HepG2 (cell line): ENCODE results near the gene HES1. TPM values are rescaled to one million over a fixed set of nuclear protein-coding genes. Genes with fewer than 3 reads are reported as not detected.

ENCODE experiments used
- CEBPB ChIP-seq: IDR thresholded peaks from 2 replicates; pipeline ENCODE4 v1.6.1; 2011; ENCODE audit warnings: low read depth, low read length, improper control_type of control experiment, borderline replicate concordance
- DPF2 ChIP-seq: sonication (generic); formaldehyde crosslinking; IDR thresholded peaks from 2 replicates; pipeline ENCODE4 v1.4.0; 2020; ENCODE audit warnings: mild to moderate bottlenecking, low read depth, missing genetic modification reagents, borderline replicate concordance
- FOXP1 ChIP-seq, 2 experiments: fragments of 450-650 bp in 1 of 2; IDR thresholded peaks; 2 replicates each; pipeline ENCODE4 v1.6.1; 2017 to 2018; ENCODE audit warnings: antibody characterized with exemption in 1 of 2
- GATAD2A ChIP-seq: IDR thresholded peaks from 2 replicates; pipeline ENCODE4 v1.6.1; 2016
- HMG20A ChIP-seq: IDR thresholded peaks from 2 replicates; pipeline ENCODE4 v1.6.1; 2016; ENCODE audit warnings: borderline replicate concordance
- JUND ChIP-seq: sonication (generic); formaldehyde crosslinking; IDR thresholded peaks from 2 replicates; pipeline ENCODE4 v1.8.0; 2022; ENCODE audit warnings: mild to moderate bottlenecking, missing genetic modification reagents
- KDM1A ChIP-seq: IDR thresholded peaks from 2 replicates; pipeline ENCODE4 v1.6.1; 2016; ENCODE audit warnings: missing compliant biosample characterization
- KDM5B ChIP-seq: sonication (generic); formaldehyde crosslinking; IDR thresholded peaks from 2 replicates; pipeline ENCODE4 v1.4.0; 2020; ENCODE audit warnings: missing genetic modification reagents, mild to moderate bottlenecking, borderline replicate concordance
- MIXL1 ChIP-seq: IDR thresholded peaks from 2 replicates; pipeline ENCODE4 v1.6.1; 2016
- MYPOP ChIP-seq: sonication (generic); formaldehyde crosslinking; IDR thresholded peaks from 2 replicates; pipeline ENCODE4 v1.8.1; 2023; ENCODE audit warnings: mild to moderate bottlenecking, moderate library complexity, missing genetic modification reagents
- NFE2 ChIP-seq: sonication (generic); formaldehyde crosslinking; IDR thresholded peaks from 2 replicates; pipeline ENCODE4 v1.4.0; 2020; ENCODE audit warnings: missing genetic modification reagents
- POGZ ChIP-seq: sonication (generic); formaldehyde crosslinking; IDR thresholded peaks from 2 replicates; pipeline ENCODE4 v1.4.0; 2020; ENCODE audit warnings: mild to moderate bottlenecking, missing genetic modification reagents
- ZNF180 ChIP-seq: sonication (generic); formaldehyde crosslinking; IDR thresholded peaks from 2 replicates; pipeline ENCODE4 v1.4.0; 2020; ENCODE audit warnings: low read depth, missing genetic modification reagents, borderline replicate concordance
- ZNF709 ChIP-seq: sonication (generic); formaldehyde crosslinking; IDR thresholded peaks from 2 replicates; pipeline ENCODE4 v1.5.0; 2020; ENCODE audit warnings: mild to moderate bottlenecking, missing genetic modification reagents
- ZSCAN9 ChIP-seq: IDR thresholded peaks from 2 replicates; pipeline ENCODE4 v1.6.1; 2016; ENCODE audit warnings: borderline replicate concordance
- polyA plus RNA-seq, 8 experiments: library from polyadenylated mRNA; depleted of rRNA in 3 of 8; stranded (reverse) in 7 of 8; unstranded in 1 of 8; fragments of >200 nt; fragmentation: Illumina TruSeq in 4 of 8; extraction: Trizol in 4 of 8; gene quantifications; 2 replicates each; pipeline versions ENCODE4 v1.2.1 to v1.2.3, GENCODE V29; 2011 to 2016; ENCODE audit warnings: low read depth in 4 of 8, missing spikeins in 1 of 8, mixed read lengths in 1 of 8; ENCODE audit not compliant: insufficient read depth in 1 of 8
- total RNA-seq, 5 experiments: library from RNA; depleted of rRNA; stranded (reverse); fragments of >200 nt; fragmentation: Illumina TruSeq; extraction: Trizol; gene quantifications; 2 replicates each; pipeline ENCODE4 v1.2.3, GENCODE V29; 2016; ENCODE audit warnings: low read depth in 1 of 5
- TF ChIP-seq, protein P1 (sequence below), 2 experiments: fragments of 450-650 bp in 1 of 2; sonication (generic) in 1 of 2; formaldehyde crosslinking; IDR thresholded peaks; 2 replicates each; pipeline versions ENCODE4 v1.5.0 to v1.8.0; 2020 to 2022; ENCODE audit warnings: mild to moderate bottlenecking in 1 of 2, missing genetic modification reagents in 1 of 2
- TF ChIP-seq, protein P2 (sequence below): sonication (generic); formaldehyde crosslinking; IDR thresholded peaks from 2 replicates; pipeline ENCODE4 v1.5.1; 2020; ENCODE audit warnings: missing genetic modification reagents, mild to moderate bottlenecking, borderline replicate concordance
- TF ChIP-seq, protein P3 (sequence below): sonication (generic); formaldehyde crosslinking; conservative IDR thresholded peaks from 2 replicates; pipeline ENCODE4 v1.8.0; 2022; ENCODE audit warnings: mild to moderate bottlenecking, moderate library complexity, missing genetic modification reagents
- TF ChIP-seq, protein P4 (sequence below): sonication (generic); formaldehyde crosslinking; IDR thresholded peaks from 2 replicates; pipeline ENCODE4 v1.4.0; 2020; ENCODE audit warnings: mild to moderate bottlenecking, missing genetic modification reagents

HES1 gene
- total and polyA plus RNA-seq, 2 of the 13 experiments (the other 11 are each of a cell fraction or from before 2014, with no cell fraction given), result 15.4 to 19.8 TPM

DNA sequence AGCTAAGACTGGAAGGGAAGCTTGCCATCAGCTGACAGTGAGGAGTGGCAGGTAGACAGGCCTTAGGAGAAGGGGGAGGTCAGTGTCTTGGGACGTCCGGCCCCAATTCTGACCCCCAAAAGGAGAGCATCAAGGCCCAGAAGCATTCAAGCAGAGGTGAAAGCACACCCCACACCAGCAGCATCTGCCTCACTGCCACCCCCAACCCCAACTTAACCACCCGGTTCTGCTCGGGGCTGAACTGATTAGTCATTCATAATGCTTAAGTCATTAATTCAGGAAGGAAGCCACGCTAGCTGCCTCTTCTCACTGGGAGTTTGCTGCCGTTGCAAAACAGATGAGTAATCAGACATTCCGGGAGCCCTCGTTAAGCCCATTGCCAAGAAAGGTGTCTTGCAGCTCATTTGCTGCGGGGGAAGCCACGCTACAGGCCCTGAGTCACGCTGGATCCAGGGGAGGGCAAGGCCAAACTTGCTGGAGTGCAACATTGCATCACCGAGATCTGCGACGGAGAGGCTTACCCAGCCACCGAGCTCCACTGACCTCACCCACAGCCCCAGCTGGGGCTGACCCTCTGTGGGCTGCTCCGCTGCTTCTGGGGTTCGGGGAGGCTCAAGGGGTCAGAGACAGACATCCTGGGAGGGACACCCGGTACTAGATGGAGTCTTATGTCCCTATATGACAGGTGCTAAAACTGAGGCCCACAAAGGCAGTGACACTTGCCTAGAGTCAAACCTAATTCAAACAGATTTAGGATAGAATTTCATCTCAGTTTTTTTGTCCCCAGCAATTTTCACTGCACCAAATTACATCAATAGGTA lies 46.4 kb upstream of the HES1 start (continued):
- TF ChIP-seq, protein P1, sequence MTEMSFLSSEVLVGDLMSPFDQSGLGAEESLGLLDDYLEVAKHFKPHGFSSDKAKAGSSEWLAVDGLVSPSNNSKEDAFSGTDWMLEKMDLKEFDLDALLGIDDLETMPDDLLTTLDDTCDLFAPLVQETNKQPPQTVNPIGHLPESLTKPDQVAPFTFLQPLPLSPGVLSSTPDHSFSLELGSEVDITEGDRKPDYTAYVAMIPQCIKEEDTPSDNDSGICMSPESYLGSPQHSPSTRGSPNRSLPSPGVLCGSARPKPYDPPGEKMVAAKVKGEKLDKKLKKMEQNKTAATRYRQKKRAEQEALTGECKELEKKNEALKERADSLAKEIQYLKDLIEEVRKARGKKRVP (CRISPR knock-in tag; IDR thresholded peaks at IDR 0.05), result peak in 1 of 2 experiments; percentile 99; a peak in 2 of 4 replicates
- TF ChIP-seq NFE2 (CRISPR knock-in tag), result peak; percentile 55; the same call in 1 of the 2 replicates
- TF ChIP-seq, protein P2, sequence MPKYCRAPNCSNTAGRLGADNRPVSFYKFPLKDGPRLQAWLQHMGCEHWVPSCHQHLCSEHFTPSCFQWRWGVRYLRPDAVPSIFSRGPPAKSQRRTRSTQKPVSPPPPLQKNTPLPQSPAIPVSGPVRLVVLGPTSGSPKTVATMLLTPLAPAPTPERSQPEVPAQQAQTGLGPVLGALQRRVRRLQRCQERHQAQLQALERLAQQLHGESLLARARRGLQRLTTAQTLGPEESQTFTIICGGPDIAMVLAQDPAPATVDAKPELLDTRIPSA, result no peak
- TF ChIP-seq MYPOP (CRISPR knock-in tag), result peak; percentile 58; the same call in 1 of the 2 replicates
- TF ChIP-seq CEBPB, result peak; percentile 95
- peak; percentile 48; the same call in 1 of the 2 replicates for TF ChIP-seq KDM1A
- TF ChIP-seq ZSCAN9, result 0 out of 2 replicates have a peak, but pooled peaks have one; percentile 53
- TF ChIP-seq GATAD2A (CRISPR knock-in tag), result peak; percentile 89
- TF ChIP-seq, protein P3, sequence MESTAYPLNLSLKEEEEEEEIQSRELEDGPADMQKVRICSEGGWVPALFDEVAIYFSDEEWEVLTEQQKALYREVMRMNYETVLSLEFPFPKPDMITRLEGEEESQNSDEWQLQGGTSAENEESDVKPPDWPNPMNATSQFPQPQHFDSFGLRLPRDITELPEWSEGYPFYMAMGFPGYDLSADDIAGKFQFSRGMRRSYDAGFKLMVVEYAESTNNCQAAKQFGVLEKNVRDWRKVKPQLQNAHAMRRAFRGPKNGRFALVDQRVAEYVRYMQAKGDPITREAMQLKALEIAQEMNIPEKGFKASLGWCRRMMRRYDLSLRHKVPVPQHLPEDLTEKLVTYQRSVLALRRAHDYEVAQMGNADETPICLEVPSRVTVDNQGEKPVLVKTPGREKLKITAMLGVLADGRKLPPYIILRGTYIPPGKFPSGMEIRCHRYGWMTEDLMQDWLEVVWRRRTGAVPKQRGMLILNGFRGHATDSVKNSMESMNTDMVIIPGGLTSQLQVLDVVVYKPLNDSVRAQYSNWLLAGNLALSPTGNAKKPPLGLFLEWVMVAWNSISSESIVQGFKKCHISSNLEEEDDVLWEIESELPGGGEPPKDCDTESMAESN (CRISPR knock-in tag), result 0 out of 2 replicates have a peak, but pooled peaks have one; percentile 54
- TF ChIP-seq, protein P4, sequence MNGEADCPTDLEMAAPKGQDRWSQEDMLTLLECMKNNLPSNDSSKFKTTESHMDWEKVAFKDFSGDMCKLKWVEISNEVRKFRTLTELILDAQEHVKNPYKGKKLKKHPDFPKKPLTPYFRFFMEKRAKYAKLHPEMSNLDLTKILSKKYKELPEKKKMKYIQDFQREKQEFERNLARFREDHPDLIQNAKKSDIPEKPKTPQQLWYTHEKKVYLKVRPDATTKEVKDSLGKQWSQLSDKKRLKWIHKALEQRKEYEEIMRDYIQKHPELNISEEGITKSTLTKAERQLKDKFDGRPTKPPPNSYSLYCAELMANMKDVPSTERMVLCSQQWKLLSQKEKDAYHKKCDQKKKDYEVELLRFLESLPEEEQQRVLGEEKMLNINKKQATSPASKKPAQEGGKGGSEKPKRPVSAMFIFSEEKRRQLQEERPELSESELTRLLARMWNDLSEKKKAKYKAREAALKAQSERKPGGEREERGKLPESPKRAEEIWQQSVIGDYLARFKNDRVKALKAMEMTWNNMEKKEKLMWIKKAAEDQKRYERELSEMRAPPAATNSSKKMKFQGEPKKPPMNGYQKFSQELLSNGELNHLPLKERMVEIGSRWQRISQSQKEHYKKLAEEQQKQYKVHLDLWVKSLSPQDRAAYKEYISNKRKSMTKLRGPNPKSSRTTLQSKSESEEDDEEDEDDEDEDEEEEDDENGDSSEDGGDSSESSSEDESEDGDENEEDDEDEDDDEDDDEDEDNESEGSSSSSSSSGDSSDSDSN (CRISPR knock-in tag), result peak; percentile 58; the same call in 1 of the 2 replicates
- peak; percentile 44; the same call in 1 of the 2 replicates for TF ChIP-seq KDM5B (CRISPR knock-in tag)
- peak; percentile 62; the same call in 1 of the 2 replicates for TF ChIP-seq ZNF709 (CRISPR knock-in tag)
- no peak for TF ChIP-seq DPF2 (CRISPR knock-in tag)
- TF ChIP-seq POGZ (CRISPR knock-in tag), result peak; percentile 46; the same call in 1 of the 2 replicates
- no peak for TF ChIP-seq FOXP1 (IDR thresholded peaks at IDR 0.05)
- peak; percentile 44; the same call in 1 of the 2 replicates for TF ChIP-seq FOXP1 (CRISPR knock-in tag; IDR thresholded peaks at IDR 0.05)
- TF ChIP-seq HMG20A (CRISPR knock-in tag), result peak; percentile 60; the same call in 1 of the 2 replicates
- no peak for TF ChIP-seq ZNF180 (CRISPR knock-in tag)
- 0 out of 2 replicates have a peak, but pooled peaks have one; percentile 54 for TF ChIP-seq JUND (CRISPR knock-in tag)
- peak; percentile 46; the same call in 1 of the 2 replicates for TF ChIP-seq MIXL1
